HG02852 (cell line): ENCODE measurements around the gene NKX2-8.

Experiments
- ATAC-seq: cut with Tn5 transposase; IDR thresholded peaks from one replicate; pipeline ENCODE4 v1.9.1; 2021; ENCODE audit warnings: mild to moderate bottlenecking, moderate library complexity; ENCODE audit not compliant: unreplicated experiment

NKX2-8 gene

GRCh38 chr14:36582011-36582873, at the start of gene NKX2-8:
NKX2-8 (minus strand) TSS chr14:36582614; CDS start chr14:36582389, 225 bp downstream.
- ATAC-seq, result no peak

- no peak for ATAC-seq
These were observed 45.6 kb upstream of the NKX2-8 start for GRCh38 chr14:36627981-36628380.

- ATAC-seq, result peak; percentile 45
These were observed 43.7 kb upstream of the NKX2-8 start for GRCh38 chr14:36626151-36626550.

- ATAC-seq, result no peak
These were observed 43.0 kb upstream of the NKX2-8 start for GRCh38 chr14:36625436-36625835.

DNA sequence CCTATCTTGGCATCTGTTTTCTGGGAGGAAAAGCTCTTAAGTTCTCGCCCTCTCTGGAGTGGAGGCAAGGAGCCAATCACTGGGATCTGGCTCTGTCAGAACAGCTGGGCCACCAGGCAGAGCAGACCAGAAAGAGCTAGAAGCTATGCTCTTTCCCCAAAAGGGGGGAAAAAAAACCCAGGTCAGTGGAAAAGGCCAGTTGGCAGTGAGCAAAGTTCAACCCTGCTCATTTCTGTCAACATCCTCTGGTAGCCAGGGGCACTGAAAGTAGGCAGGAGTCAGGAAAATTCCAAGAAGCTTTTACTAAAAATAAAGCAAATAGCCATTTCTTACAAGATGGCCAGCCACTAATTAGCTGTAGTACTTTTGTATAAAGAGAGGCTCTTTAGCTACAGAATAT, 42.6 kb upstream of the NKX2-8 start:
- no peak for ATAC-seq

DNA sequence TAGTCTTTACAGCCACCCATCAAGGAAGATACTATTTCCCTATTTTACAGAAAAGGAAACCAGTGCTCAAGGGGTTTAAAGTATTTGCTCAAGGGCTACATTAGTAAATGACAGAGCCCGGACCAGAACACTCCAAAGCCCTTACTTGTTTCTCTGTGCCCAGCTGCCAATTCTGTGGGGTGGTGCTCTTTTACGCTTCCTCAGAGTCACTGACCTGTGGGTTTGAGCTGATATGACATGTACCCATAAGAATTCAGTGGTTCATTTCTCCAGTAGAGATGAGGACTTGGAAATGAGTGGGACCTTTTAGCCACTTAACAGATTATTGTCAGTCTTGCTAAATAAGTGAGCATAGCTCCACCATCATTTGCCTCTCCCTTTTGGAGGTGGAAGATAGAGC, 37.4 kb upstream of the NKX2-8 start:
- ATAC-seq, result no peak

DNA sequence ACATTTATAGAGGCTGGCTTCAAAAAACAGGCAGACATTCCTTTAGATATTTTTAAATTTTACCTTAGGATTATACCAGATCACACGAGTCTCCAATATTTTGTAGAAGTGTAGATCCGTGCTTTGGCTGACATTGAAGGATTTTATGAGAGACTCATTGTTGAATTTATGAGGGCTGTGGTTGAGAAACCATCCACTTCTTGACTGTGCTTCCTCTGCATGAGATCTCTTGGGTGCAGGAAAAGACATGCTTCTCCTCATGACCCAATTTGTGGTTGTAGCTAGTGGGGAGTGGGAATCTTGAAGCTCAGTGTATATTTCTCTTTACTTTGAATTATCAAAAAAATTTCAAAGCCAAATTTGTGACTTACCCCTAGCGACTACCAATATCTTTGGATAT, 36.7 kb upstream of the NKX2-8 start:
- no peak for ATAC-seq

GRCh38 chr14:36618641-36619040, 36.2 kb upstream of the NKX2-8 start:
- no peak for ATAC-seq

DNA sequence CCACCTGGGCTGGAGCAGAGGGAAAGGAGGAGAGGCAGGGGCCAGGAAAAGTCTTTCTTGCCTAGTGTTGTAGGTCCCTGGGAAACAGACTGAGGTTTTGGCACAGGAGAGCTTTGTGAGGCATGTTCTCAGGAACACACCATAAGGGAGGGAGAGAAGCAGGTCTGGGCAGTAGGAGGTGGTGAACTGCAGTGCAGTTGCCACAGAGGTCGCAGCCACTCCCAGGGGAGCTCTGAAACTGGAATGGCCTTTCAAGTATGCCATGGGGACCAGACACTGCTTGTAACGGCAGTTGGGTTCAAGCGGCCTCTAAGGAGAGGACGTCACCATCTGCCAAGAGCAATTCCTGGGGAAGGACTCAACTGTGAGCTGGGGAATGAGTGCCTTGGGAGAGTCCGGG, 35.4 kb upstream of the NKX2-8 start:
- no peak for ATAC-seq

DNA sequence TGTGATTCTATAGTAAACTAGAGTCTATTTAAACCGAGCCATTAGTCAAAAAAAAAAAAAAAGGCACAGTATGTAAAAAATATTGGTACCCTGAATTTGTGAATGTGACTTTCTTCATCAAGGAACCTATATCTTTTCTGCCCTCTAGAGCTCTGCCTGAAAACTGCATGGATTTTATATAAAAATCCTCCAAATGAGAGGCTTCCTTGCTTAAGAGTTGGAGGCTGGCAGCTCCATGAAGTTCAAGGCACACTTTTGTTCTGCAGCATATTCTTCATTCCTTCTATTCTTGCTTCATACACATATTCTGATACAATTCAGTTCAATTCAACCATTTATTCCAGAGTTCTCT, 23.1 kb upstream of the NKX2-8 start:
- ATAC-seq, result no peak

DNA sequence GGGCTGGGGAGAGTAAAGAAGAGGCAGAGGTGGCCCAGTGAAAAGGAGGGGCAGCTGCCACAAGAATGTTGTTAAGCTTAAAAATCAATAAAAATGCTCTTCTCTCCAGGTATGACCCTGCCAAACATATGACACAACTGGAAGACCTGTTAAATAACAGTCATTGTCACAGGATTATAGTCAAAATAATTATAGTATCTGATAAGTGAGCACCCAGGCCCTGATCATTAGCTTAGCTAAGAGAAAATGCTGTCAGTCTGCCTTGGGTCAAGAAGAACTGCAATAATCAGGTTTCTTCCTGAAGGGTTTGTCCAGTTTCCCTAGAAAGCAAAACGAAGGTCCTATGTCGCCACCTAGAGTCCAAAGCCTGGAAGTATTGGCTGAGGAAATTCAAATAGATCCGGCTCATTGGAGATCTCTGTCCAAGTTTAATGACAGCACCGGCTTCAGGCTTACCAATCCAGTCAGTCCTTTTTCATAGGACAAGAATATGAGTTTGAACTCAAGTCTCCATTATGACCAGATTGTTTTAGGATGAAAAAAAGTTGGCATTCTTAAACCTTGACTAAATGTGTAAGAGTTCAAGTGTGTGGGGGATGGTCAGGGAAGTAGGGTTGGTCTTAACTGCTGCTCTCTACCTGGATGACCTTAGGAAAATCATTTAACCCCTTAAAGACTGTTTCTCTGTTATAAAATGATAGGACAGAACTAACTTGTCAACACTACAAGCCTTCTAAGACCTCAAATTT, 22.5 kb upstream of the NKX2-8 start:
- ATAC-seq, result peak; percentile 79

DNA sequence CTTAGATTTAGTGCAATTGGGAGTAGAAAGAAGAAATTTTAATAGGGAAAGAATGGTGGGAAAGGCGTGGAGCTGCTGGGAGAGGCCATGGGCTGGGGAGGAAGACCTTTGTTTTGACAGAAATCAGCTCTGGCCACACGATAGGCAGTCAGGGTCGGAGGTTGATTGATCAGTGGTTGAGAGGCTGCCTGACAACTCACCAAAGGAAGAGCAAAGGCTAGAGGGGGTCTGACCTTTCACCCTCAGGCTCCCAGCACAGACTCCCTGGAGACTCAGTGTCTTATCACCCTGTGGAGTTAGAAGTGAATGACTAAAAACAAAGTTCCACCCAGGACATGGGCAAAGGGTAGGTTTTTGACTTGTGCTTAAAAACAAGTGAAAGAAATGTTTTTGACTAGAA, 18.0 kb upstream of the NKX2-8 start:
- no peak for ATAC-seq

DNA sequence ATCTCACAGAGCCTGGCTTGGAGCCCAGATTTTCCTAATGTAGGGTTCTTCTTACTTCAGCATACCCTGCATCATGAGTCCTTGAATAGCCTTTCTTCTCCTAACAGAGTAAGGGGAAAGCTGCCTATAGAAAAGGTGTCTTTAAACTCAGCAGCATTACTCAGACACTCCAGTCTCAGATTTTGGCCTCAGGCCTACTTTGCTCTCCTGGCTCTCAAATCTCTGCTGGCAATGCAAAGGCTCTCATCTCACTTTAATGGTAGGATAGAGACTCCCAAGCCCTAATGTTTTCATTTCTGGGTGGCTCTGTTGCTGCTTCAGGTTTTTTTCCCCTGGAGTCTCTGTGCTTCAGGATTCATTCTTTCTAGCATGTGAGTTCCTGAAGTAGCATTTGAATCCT, 9.1 kb upstream of the NKX2-8 start:
- ATAC-seq, result no peak

- no peak for ATAC-seq
These were observed 6.4 kb upstream of the NKX2-8 start for GRCh38 chr14:36588788-36589187.

DNA sequence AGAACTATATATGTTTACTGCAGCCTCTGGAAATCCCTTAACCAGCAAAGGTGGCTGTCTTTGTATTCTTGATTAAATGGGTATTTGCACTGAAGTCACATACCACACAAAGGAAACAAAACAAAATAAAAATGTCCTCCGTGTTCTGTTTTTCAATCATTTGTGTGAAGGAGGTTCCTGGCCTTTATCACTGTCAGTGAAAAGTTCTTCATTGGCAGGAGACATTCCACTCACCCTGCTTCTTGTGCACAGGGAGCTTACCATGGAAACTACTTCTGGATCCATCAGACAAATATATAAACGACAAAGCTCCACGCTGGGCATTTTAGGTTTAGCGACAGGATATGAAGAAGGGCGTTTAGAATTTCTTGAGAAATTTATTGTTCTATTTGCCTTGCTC, 5.7 kb upstream of the NKX2-8 start:
- ATAC-seq, result no peak

DNA sequence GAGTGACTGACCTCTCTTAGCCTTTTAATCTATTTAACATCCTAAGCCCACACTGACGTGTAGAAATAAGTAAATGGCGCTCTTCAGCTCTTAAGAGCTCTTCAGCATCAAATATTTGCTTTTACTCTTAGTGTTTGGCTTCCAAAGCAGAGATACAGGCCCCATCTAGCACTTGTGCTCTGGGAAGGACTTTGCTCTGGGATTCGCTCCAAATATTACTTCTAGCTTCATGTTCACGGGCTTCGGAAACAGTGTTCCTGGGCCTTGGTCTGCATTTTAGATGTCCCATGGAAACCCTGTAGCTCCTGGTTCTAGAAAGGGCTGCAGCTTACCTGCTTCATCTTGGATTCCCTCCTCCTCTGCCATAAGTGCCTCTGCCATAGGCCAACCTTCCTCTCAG, 2.7 kb upstream of the NKX2-8 start:
- ATAC-seq, result no peak

DNA sequence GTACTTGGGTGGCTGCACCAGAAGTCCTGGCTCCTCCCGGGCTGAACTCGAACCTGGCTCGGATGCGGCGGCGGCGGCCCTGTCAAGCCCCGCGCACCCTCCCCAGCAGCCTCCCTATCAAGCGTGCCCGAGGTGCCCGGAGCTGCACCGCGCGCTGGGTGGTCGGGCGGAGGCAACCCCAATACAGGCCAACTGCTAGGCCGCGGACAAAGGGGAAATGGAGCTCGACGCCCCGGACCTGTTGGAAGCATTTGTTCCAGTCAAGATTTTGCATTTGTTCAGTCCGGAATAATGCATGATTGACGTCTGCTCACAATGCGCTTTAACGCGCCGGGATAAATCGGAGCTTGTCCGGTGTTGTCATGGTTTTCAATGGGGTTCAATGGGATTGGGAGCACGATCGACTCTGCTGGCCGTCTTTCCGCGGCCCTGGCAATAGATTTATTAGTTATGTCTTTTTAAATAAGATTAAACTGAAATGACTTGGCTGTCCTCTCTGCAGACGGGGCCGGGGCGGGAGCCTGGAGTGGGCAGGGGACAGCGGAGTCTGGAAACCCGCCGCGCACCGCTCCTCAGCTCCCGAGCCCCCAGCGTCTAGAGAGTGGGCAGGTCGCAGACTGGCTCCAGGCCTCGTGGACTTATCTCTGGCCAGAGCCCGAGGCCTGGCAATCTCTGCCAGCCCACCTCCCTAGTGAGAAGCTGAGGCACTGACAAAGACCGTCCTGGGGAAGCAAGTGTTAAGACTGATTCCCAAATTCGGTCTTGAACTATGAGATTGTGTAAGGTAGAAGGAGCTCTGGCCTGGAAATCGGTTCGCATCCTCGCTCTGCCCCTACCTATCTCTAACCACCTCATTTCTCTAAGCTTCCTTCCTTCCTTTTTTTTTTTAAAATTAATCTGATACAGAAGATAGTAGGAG, 1.7 kb upstream of the NKX2-8 start:
- no peak for ATAC-seq

DNA sequence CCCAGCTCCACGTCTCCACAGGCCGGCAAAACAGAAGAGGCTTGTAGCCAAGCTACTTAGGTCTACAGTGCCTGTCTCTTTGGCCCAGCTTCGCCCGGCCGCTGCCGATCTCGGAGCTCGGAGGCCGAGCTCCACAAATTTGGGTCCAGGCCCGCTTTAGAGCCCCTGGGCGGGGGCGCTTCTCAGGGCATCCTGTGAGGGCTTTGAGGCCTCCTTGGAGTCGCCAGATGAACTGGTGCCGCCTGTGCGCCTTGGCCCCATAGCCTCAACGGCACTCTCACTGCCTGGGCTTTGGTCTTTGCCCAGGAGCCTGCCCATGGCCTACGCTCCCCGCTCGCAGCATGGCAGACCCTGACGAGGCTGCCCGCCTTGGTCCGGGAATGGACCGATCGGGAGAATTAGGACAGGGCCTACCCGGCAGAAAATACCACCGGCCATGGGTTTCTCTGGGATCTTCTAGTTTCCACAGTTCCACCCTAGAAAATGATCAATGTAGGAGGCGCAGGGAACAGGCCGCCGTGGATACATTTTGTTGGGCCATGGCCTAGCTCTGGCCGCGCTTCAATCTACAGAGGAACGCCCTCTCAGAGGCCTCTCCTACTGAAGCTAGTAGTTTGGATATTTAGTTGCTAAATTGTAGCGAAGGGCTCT, 953 bp upstream of the NKX2-8 start:
- no peak for ATAC-seq

- no peak for ATAC-seq
These were observed 444 bp upstream of the NKX2-8 start for GRCh38 chr14:36582874-36583241.

DNA sequence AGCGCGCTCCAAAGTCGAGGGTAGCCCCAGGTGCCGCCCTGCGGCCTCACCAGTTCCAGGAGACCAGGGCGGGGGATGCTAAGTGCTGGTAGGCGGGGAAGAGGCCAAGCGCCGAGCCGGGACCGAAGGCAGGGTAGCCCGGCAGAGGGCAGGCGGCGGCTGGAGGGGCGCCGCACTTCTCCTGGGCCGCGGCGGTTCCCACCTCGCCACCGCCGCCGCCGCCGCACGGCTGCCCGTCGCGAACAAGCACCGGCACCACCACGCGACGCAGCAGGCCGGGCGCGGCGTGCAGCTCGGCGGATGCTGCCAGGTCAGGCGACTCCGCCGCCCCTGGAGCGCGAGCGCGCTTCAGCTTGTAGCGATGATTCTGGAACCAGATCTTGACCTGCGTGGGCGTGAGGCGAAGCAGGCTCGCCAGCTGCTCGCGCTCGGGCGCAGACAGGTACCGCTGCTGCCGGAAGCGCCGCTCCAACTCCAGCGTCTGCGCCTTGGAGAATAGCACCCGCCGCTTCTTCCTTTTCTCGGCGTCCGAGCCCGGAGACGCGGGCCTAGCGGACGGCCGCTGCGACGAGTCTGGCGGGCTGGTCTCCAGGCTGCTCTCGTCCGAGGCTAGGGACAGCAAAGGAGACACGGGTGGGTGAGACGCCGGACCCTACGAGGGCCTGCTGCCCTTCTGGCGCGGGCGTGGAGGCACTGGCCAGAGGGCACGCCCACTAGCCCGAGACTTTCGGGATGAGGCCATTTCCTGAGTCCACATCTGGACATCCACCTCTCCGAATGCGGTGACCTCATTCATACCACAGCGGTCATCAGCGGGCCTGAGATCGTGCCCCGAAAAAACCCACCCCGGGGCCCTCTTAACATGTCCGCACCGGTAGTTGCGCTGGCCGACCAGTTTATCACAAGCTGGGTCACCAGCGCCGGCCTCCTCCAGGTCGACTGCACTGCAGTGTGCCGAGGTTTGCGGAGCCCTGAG, 1.3 kb downstream of the NKX2-8 start:
- ATAC-seq, result no peak
